ENCODE data around the gene JPH4.

Gene JPH4

GRCh38 chr14:23561873-23562821, 16.4 kb downstream of the JPH4 start:
- no peak for DNase-seq

GRCh38 chr14:23561259-23561658, 17.3 kb downstream of the JPH4 start:
- no peak for DNase-seq

- no peak for DNase-seq
These were observed 18.6 kb downstream of the JPH4 start for GRCh38 chr14:23559926-23560520.

- DNase-seq, result peak; percentile 80
These were observed 19.3 kb downstream of the JPH4 start for GRCh38 chr14:23559010-23559925.

- DNase-seq, result no peak
These were observed 20.1 kb downstream of the JPH4 start for GRCh38 chr14:23558346-23559009.

GRCh38 chr14:23557946-23558345, 20.6 kb downstream of the JPH4 start:
- DNase-seq, result no peak

- no peak for DNase-seq
These were observed 21.1 kb downstream of the JPH4 start for GRCh38 chr14:23557521-23557920.

GRCh38 chr14:23556700-23557440, 21.7 kb downstream of the JPH4 start:
- peak; percentile 40 for DNase-seq

- peak; percentile 97 for DNase-seq
These were observed 22.5 kb downstream of the JPH4 start, which contains the start of gene THTPA for GRCh38 chr14:23555882-23556699. TSS of gene THTPA (plus strand) at chr14:23556271. CDS start at chr14:23556758, 487 bp downstream.

GRCh38 chr14:23555533-23555881, 23.1 kb downstream of the JPH4 start:
- no peak for DNase-seq

- peak; percentile 98 for DNase-seq
These were observed 27.1 kb downstream of the JPH4 start, which contains the start of gene ZFHX2 for GRCh38 chr14:23551266-23552028. TSS of gene ZFHX2 (minus strand) at chr14:23551765. CDS start at chr14:23535325, 16,440 bp downstream.

- DNase-seq, result peak; percentile 78
These were observed 27.8 kb downstream of the JPH4 start for GRCh38 chr14:23550812-23551265.

GRCh38 chr14:23550131-23550811, 28.3 kb downstream of the JPH4 start:
- peak; percentile 50 for DNase-seq

- DNase-seq, result peak; percentile 71
These were observed 30.0 kb downstream of the JPH4 start for GRCh38 chr14:23548351-23549318.

- DNase-seq, result no peak
These were observed 30.7 kb downstream of the JPH4 start for GRCh38 chr14:23547924-23548323.

- DNase-seq, result no peak
These were observed 32.0 kb downstream of the JPH4 start for GRCh38 chr14:23546450-23547035.

GRCh38 chr14:23545740-23546365, 32.7 kb downstream of the JPH4 start:
- no peak for DNase-seq

Measured in NCI-H69 (cell line).